Limb (tissue), 2 donors: ENCODE measurements around the gene MBD2.
A peak's percentile ranks its signal among the peaks of the same experiment; 100 is the strongest.
"Not testable (repeated sequence)": the region's sequence is repeated elsewhere in the genome, so short reads cannot be mapped to it uniquely, and the experiment has no call there.

Source experiments
- DNase-seq, 2 donors: peaks; one replicate each; pipeline ENCODE4 v3.0.0-alpha.2; 2016; ENCODE audit errors: extremely low spot score in 2 of 2

The MBD2 gene, protein sequence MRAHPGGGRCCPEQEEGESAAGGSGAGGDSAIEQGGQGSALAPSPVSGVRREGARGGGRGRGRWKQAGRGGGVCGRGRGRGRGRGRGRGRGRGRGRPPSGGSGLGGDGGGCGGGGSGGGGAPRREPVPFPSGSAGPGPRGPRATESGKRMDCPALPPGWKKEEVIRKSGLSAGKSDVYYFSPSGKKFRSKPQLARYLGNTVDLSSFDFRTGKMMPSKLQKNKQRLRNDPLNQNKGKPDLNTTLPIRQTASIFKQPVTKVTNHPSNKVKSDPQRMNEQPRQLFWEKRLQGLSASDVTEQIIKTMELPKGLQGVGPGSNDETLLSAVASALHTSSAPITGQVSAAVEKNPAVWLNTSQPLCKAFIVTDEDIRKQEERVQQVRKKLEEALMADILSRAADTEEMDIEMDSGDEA

GRCh38 chr18:54224379-54225014 is at the start of gene MBD2:
TSS of gene MBD2 (minus strand) at chr18:54224669. CDS start at chr18:54224559, 110 bp downstream.
- peak; percentile 94 to 98 for DNase-seq

GRCh38 chr18:54269893-54270844 is 45.7 kb upstream of the MBD2 start:
- DNase-seq = peak; percentile 40 to 77

GRCh38 chr18:54268751-54269150 is 44.3 kb upstream of the MBD2 start:
- DNase-seq = no peak

GRCh38 chr18:54267701-54268100 is 43.2 kb upstream of the MBD2 start:
- no peak for DNase-seq

DNA sequence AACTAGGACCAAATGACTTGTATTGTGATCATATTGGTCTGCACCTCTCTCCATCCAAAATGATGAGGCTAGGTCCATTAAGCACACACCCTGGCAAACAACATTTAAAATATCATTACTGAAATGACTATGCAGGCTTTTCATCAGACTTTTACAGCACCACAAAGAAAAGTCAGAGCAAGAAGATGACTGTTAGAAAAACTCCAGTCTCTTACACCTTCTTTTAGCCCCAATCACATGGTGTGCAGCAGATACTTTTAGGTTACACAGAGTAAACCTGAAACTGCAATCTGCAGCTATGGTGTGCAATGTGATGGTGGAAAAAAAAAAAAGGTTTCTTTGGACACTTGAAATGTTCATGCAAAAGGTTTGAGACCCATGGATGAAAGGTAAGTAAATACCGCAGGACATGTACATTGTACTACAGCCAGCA is 39.5 kb upstream of the MBD2 start:
- no peak for DNase-seq

GRCh38 chr18:54261894-54262293 is 37.4 kb upstream of the MBD2 start:
- no peak for DNase-seq

DNA sequence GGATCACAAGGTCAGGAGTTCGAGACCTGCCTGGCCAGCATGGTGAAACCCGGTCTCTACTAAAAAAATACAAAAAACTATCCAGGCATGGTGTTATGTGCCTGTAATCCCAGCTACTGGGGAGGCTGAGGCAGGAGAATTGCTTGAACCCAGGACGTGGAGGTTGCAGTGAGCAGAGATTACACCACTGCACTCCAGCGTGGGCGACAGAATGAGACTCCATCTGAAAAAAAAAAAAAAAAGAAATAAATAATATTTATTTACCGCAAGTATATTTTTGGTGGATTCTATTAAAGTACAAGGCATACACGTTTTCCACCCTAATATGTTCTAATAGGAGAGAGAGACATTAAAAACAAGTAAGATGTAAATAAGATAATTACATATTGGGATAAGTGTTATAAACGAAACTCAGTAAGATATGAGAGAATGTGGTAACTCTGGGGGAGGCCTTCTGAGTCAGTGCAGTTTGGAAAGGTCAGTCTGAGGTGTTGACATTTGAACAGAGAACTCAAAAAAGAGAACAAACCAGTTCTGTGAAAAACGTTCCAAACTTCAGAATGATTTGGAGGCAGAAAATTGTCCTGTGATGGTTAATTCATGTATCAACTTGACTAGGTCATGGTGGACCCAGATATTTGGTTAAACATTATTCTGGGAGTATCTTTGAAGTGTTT is 36.1 kb upstream of the MBD2 start:
- no peak for DNase-seq

- not testable (repeated sequence) for DNase-seq
These were observed 33.3 kb upstream of the MBD2 start for GRCh38 chr18:54257818-54258217.

GRCh38 chr18:54257015-54257414 is 32.5 kb upstream of the MBD2 start:
- DNase-seq = no peak

DNA sequence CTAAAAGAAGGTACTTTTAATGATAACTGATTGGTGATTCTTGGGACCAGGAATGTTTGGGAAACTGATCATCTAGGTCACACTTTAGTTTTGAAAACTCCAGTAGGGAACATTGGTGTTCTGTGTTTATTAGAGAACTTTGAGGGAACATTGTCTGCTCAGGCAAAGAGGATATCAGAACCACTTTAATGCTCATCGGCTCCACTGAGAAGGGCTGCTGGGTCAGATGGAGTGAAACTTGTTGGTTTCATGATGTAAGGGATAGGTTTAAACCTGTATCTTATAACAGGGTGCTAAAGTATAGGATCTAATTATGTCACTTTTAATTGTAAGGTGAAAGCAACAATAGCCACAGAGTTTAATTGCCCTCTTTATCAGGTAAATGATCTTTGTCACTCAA is 30.7 kb upstream of the MBD2 start:
- DNase-seq = no peak

DNA sequence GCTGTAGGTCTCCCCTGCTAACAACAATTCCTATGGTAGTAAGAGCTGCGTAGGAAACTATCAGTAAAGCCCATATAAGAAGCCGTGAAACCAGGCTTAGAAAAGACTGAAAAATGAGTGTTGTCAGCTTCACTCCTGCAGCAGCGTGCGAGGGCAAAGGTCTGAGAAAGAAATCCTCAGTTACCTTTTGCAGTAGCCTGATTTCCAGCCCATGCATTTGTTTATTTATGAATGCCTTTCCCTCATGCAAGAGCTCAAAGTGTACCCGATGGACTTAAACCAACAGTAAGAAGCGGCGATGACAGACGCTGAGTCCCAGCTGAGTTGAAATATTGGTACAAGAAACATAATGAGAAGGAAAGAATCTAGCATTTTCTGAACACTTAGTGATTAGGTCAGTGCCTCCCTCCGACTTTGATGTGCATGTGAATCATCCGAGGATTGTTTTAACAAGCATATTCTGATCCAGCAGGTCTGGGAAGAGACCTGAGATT is 29.8 kb upstream of the MBD2 start:
- DNase-seq = no peak

DNA sequence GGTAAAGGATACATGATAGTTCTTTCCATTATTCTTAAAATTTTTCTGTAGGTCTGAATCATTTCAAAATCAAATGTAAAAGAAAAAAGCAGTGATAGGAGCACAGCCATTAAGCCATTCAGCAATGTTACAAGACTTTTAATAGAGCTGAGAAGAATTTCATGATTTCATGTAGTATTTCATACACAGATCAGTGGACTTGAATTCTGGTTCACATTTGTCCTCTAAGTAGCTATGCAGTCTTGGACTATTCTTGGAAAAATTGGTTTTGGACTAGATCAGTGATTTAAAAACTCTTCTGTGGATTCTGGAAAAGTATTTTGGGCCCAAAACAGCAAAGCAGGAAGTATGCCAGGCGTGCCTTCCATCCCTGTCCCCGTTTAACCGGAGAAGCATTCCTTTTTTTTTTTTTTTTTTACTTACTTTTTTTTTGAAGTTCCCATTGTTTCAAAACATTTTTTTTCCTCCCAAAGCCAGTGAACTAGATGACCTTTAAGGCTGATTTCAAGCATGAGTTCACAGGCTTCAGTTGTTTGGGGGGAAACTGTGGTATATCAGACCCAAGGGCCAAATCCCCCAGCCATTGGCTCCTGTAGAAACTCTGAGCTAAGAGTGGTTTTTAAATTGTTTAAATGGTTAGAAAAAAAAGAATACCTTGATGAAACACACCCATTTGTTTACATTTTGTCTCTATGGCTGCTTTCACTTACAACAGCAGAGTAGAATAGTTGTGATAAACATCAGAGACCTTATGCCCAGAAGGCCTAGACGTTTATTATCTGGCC is 27.3 kb upstream of the MBD2 start:
- no peak for DNase-seq

GRCh38 chr18:54250846-54251261 is 26.4 kb upstream of the MBD2 start:
- no peak for DNase-seq

DNA sequence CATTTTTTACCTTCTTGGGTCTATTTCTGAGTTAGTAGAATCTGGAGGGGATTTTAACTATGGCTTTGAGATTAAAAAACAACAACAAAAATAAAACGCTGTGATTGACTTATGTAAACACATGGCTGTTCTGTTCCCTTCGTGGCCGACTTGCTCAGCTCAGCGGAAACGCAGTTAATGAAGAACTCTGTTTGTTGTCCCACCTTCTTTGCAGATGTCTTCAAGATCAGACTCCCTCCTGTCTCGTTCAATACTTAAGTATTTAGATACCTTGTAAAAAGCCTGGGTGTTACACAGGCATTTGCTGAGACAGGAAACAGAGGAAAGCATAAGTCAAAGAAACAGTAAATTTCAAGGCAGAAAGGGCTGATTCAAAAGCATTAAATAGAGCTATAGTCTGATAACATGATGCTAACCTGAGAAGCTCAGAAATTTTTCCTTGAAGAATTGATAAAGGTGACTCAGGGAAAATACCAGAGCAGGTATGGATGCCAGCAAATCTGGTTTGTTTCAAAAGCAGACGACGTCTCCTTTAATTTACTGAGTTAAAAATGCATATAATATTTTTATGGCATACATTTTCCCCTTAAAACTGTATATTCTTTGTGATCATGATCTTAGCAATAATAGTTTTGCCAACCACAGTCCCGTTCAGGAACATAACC is 23.2 kb upstream of the MBD2 start:
- DNase-seq = no peak

DNA sequence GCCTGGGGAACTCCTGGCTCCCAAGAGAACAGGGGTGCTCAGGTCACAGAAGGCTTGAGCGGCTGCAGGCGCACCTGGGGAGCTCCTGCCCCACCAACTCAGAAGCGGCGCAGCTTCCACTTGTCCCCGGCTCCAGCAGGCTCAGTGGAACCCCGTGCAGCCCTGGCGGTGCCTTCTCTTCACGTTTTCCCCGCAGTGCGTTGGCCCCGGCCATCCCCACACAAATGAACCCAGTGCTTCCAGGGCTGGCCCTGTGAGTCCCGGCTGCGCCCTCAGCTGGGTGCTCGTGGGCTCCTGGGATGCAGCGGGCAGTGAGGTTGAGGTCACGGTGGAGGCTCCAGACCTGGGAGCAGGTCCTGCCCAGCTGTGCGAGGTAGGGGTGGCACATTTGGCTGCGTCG is 17.9 kb upstream of the MBD2 start:
- DNase-seq = no peak

- DNase-seq = no peak
These were observed 17.0 kb upstream of the MBD2 start for GRCh38 chr18:54241483-54241882.

DNA sequence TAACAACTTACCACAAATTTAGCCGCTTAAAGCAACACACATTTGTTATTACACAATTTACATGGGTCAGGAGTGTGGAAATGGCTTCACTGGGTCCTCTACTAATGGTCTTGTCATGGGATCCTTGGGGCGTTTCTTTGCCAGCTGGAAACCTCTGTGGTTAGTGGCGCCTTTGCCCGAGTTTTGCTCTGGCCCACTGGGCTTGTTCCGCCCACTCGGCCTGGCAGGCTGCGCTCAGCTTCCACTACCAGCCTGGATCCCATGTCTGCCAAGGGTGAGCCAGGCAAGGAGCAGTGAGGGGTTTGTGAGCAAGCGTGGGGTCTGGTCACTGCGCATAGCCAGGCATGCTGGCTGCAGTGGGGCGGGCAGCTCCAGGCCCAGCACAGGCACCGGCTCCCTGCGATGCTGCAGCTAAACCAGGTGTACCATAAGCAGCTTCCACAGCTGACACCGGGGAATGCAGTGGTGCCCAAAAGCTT is 16.2 kb upstream of the MBD2 start:
- DNase-seq = no peak

DNA sequence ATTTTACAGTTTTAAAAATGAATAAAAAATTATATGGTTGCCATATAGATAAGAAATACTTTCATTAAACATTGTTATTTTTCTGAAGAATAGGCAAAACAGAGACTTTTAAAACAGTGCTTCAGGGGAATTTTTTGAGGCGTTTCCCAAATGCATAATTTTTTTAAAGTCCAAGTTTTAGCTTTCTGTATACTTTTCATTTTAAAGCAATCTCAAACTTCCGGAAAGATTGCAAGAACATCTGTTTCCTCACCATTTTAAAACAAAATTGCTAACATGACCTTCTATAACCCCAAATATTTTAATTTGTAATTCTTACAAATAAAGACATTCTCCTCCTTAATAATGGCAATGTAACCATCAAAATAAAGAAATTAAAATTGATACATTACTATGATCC is 15.1 kb upstream of the MBD2 start:
- DNase-seq = no peak

- no peak for DNase-seq
These were observed 14.6 kb upstream of the MBD2 start for GRCh38 chr18:54239091-54239490.
